OCI-LY1 (cell line): ENCODE measurements around the gene SDSL.

ENCODE experiments used
- H2AFZ ChIP-seq: fragments of 200-600 bp; sonication (generic), shearing (Covaris generic); 2 replicates; pipeline ENCODE4 v1.6.0; 2014; ENCODE audit warnings: antibody characterized with exemption, mild to moderate bottlenecking, low read length
- H3F3A ChIP-seq: fragments of 200-600 bp; sonication (generic), shearing (Covaris generic); 2 replicates; pipeline ENCODE4 v1.6.0; 2014; ENCODE audit warnings: mild to moderate bottlenecking, antibody characterized with exemption, low read length, moderate library complexity; ENCODE audit not compliant: insufficient read depth
- H3K27ac ChIP-seq: fragments of 200-600 bp; sonication (generic); 2 replicates; pipeline ENCODE4 v1.5.1; 2014; ENCODE audit warnings: low read length, mixed run types, mild to moderate bottlenecking, low read depth; ENCODE audit not compliant: poor library complexity, severe bottlenecking
- H3K27me3 ChIP-seq: fragments of 200-600 bp; sonication (generic); 2 replicates; pipeline ENCODE4 v1.6.0; 2014; ENCODE audit warnings: antibody characterized with exemption, mild to moderate bottlenecking, low read length, moderate library complexity; ENCODE audit not compliant: insufficient read depth
- H3K36me3 ChIP-seq: fragments of 200-600 bp; sonication (generic); 2 replicates; pipeline ENCODE4 v1.6.1; 2014; ENCODE audit warnings: mild to moderate bottlenecking, antibody characterized with exemption, low read length, moderate library complexity, mixed read lengths; ENCODE audit not compliant: insufficient read depth
- H3K4me1 ChIP-seq: fragments of 200-600 bp; sonication (generic); 2 replicates; pipeline ENCODE4 v1.5.1; 2014; ENCODE audit warnings: mild to moderate bottlenecking, low read length, moderate library complexity; ENCODE audit not compliant: insufficient read depth, severe bottlenecking
- H3K4me2 ChIP-seq: fragments of 200-600 bp; sonication (generic), shearing (Covaris generic); 2 replicates; pipeline ENCODE4 v1.6.1; 2014; ENCODE audit warnings: low read length
- H3K4me3 ChIP-seq: fragments of 200-600 bp; sonication (generic); 2 replicates; pipeline ENCODE4 v1.5.1; 2014; ENCODE audit warnings: low read length, low read depth, mild to moderate bottlenecking, mixed read lengths; ENCODE audit not compliant: poor library complexity, severe bottlenecking
- H3K79me2 ChIP-seq: fragments of 200-600 bp; shearing (Covaris generic); 2 replicates; pipeline ENCODE4 v1.6.1; 2016; ENCODE audit warnings: mixed run types, low read length, mixed read lengths; ENCODE audit not compliant: insufficient read depth
- H3K9ac ChIP-seq: fragments of 200-600 bp; sonication (generic), shearing (Covaris generic); 2 replicates; pipeline ENCODE4 v1.6.1; 2014; ENCODE audit warnings: mild to moderate bottlenecking, low read length, mixed read lengths
- H3K9me2 ChIP-seq: fragments of 200-600 bp; sonication (generic), shearing (Covaris generic); 2 replicates; pipeline ENCODE4 v1.6.1; 2014; ENCODE audit warnings: low read depth, mild to moderate bottlenecking, low read length, mixed read lengths
- H3K9me3 ChIP-seq: fragments of 200-600 bp; shearing (Covaris generic); 2 replicates; pipeline ENCODE4 v1.6.1; 2014; ENCODE audit warnings: low read length, mixed read lengths
- H4K20me1 ChIP-seq: fragments of 200-600 bp; sonication (generic), shearing (Covaris generic); 2 replicates; pipeline ENCODE4 v1.6.0; 2016; ENCODE audit warnings: mild to moderate bottlenecking, low read length; ENCODE audit not compliant: insufficient read depth
- EZH2 ChIP-seq: fragments of 200-600 bp; sonication (generic), shearing (Covaris generic); IDR thresholded peaks from 2 replicates; pipeline ENCODE4 v1.8.0; 2017; ENCODE audit warnings: borderline replicate concordance, mixed run types, mild to moderate bottlenecking, antibody characterized with exemption, low read length, moderate library complexity, mixed read lengths
- TF ChIP-seq, protein P1 (sequence below): fragments of 200-600 bp; sonication (generic), shearing (Covaris generic); IDR thresholded peaks from 2 replicates; pipeline ENCODE4 v1.5.1; 2017; ENCODE audit warnings: mild to moderate bottlenecking, antibody characterized with exemption, low read length, moderate library complexity, mixed read lengths

The SDSL gene

GRCh38 chr12:113469224-113469948 lies 47.2 kb downstream of the SDSL start:
- Histone ChIP-seq H3K27ac (no peak overlapping the region), H2AFZ (no peak overlapping the region), H3K4me3 (no peak overlapping the region), H3F3A (no peaks in the 10 kb centered on the region), H3K27me3 (no peaks in the 10 kb centered on the region), H4K20me1 (no peaks in the 10 kb centered on the region), H3K9me2 (no peaks in the 10 kb centered on the region), H3K4me2 (no peak overlapping the region), H3K36me3 (no peaks in the 10 kb centered on the region), H3K9ac (no peak overlapping the region), H3K9me3 (no peaks in the 10 kb centered on the region), H3K4me1 (no peaks in the 10 kb centered on the region), H3K79me2 (no peaks in the 10 kb centered on the region)
- TF ChIP-seq, protein P1, sequence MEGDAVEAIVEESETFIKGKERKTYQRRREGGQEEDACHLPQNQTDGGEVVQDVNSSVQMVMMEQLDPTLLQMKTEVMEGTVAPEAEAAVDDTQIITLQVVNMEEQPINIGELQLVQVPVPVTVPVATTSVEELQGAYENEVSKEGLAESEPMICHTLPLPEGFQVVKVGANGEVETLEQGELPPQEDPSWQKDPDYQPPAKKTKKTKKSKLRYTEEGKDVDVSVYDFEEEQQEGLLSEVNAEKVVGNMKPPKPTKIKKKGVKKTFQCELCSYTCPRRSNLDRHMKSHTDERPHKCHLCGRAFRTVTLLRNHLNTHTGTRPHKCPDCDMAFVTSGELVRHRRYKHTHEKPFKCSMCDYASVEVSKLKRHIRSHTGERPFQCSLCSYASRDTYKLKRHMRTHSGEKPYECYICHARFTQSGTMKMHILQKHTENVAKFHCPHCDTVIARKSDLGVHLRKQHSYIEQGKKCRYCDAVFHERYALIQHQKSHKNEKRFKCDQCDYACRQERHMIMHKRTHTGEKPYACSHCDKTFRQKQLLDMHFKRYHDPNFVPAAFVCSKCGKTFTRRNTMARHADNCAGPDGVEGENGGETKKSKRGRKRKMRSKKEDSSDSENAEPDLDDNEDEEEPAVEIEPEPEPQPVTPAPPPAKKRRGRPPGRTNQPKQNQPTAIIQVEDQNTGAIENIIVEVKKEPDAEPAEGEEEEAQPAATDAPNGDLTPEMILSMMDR: no peak
- no peak for TF ChIP-seq EZH2

DNA sequence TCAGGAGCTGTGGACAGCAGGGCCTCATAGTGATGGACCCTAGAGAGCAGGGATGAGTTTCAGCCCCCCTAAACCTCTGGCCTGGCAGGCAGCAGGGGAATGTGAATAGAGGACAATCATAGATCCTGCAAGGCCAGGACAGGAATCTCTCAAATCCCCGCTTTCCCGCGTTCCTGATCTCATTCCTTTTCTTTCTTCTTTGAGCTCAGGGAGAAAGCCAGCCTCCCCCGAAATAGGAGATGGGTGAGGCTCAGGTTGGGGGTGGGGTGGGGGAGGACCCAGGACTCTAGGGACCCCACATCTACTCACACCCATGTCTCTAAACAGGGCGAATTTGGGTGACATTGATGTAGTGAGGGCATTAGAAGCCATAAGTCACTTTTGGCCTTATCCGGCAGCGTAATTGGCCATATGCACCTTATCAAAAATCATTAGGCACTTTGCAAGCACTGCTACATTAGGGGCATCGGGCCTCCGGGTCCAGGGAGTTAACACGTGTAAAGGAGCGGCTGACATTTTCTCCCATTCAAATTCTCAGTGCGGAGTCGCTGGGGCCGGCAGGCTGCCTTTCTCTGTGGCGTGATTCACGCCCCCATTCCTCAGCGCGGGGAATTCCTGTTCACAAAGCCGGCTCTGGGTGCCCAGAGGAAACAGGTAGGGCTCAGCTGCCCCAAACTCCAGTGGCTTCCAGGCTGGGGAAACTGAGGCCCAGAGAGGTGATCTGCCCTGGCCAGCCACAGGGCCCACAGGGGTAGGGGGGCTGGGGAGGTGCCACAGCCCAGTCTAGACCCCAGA lies 48.0 kb downstream of the SDSL start:
- no peak overlapping the region for H3K4me2 ChIP-seq
- H3K27me3 ChIP-seq: no peaks in the 10 kb centered on the region
- no peaks in the 10 kb centered on the region for H4K20me1 ChIP-seq
- no peak overlapping the region for H3K4me3 ChIP-seq
- H3K27ac ChIP-seq: no peak overlapping the region
- H2AFZ ChIP-seq: no peak overlapping the region
- no peaks in the 10 kb centered on the region for H3K4me1 ChIP-seq
- no peaks in the 10 kb centered on the region for H3F3A ChIP-seq
- no peak overlapping the region for H3K9ac ChIP-seq
- H3K79me2 ChIP-seq: no peaks in the 10 kb centered on the region
- no peaks in the 10 kb centered on the region for H3K36me3 ChIP-seq
- no peak for TF ChIP-seq EZH2
- TF ChIP-seq, protein P1: no peak
- no peaks in the 10 kb centered on the region for H3K9me3 ChIP-seq
- no peaks in the 10 kb centered on the region for H3K9me2 ChIP-seq

- Histone ChIP-seq H3K9me2 (no peaks in the 10 kb centered on the region), H3K27me3 (no peaks in the 10 kb centered on the region), H3K4me3 (no peak overlapping the region)
Observed at GRCh38 chr12:113470871-113471618, 48.9 kb downstream of the SDSL start.

More at GRCh38 chr12:113470871-113471618, 48.9 kb downstream of the SDSL start:
- no peak overlapping the region for H3K27ac ChIP-seq
- no peaks in the 10 kb centered on the region for H3K9me3 ChIP-seq
- H2AFZ ChIP-seq: no peak overlapping the region
- TF ChIP-seq, protein P1: no peak
- TF ChIP-seq EZH2: no peak
- H3K4me1 ChIP-seq: no peaks in the 10 kb centered on the region
- no peaks in the 10 kb centered on the region for H3K79me2 ChIP-seq
- no peaks in the 10 kb centered on the region for H3F3A ChIP-seq
- H3K36me3 ChIP-seq: no peaks in the 10 kb centered on the region
- no peak overlapping the region for H3K4me2 ChIP-seq
- no peak overlapping the region for H3K9ac ChIP-seq
- no peaks in the 10 kb centered on the region for H4K20me1 ChIP-seq
